NCI-H187 (cell line): ENCODE measurements around the gene ANO5.
"Not testable (repeated sequence)": the region's sequence is repeated elsewhere in the genome, so short reads cannot be mapped to it uniquely, and the experiment has no call there.

Experiments
- DNase-seq, 2 experiments: peaks; one replicate each; lab custom pipeline; 2025; lab: John Stamatoyannopoulos, UW

The ANO5 gene

DNA sequence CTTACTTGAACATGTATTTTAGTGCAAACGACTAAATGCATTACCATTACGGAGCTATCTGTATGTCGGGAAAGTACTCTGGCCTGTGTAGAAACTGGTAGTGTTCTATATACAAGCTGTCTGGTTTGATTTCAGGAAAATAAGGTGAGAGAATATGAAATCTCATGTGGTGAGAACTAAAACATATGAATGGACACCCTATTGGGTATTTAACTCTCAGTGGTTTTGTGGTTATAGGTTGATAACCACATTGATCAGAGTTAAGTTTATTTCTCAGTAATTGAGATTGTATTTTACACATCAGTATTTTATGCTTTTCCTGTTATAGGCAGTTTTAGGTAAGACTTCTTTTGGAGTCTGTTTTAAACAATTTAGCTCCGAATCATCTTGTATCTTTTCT, 10.4 kb downstream of the ANO5 start:
- no peak for DNase-seq

DNA sequence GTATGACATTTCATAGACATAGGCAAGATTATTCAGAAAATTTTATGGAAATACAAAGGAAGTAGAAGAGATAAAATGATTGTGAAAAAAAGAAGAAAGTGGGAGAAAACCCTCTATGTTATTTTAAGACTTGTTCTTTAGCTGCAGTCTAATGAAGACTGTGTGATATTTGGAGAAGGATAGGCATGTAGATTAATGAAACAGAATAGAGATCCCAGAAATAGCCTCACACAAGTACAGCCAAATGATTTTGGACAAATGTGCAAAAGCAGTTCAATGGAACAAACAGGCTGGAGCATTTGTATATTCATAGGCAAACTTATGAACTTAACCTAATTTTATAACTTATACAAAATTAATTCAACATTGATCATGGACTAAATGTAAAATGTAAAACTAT, 14.3 kb downstream of the ANO5 start:
- DNase-seq: no peak

GRCh38 chr11:22208151-22208858, 15.4 kb downstream of the ANO5 start:
- DNase-seq: no peak

DNA sequence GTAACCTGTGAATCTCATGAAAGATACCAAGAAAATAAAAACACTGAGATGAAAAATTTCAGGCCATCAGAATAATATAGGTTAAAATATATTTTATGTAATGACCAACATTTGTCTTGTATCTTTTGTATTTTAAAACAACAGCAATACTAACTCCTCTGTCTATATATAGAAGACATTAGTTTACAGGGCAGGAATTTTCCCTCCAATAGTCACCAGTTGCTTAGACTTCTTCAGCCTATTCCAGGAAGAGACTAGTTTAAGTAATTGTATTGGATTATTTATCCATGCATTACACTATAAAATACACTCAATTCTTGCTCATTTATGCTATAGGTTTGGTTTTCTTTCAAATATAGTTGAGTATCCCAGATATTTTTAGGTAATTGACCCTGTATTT, 24.1 kb downstream of the ANO5 start:
- no peak for DNase-seq

- DNase-seq: no peak
These were observed 28.3 kb downstream of the ANO5 start for GRCh38 chr11:22221143-22221542.

- DNase-seq: no peak
These were observed 32.3 kb downstream of the ANO5 start for GRCh38 chr11:22225190-22225589.

- DNase-seq: no peak
These were observed 41.9 kb downstream of the ANO5 start for GRCh38 chr11:22234743-22235142.

- no peak for DNase-seq
These were observed 52.2 kb downstream of the ANO5 start for GRCh38 chr11:22244986-22245592.

DNA sequence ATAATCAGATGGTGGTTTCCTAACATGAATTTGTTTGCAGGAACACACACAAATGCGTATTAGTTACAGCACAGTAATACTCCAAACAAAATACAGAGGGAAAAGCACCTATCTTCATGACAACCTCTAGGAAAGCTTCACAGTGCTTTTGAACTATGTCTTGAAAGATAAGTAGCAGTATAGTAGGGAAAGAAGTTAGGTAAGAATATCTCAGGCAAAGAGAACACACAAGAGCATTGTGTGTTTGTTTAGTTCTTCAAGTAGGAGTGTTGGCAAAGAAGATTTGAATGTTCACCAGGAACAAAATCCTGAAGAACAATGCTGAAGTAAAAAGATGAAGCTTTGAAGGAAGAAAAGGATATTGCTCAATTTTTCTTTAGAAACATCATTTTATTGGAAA, 54.1 kb downstream of the ANO5 start:
- DNase-seq: no peak

GRCh38 chr11:22249871-22250270, 57.0 kb downstream of the ANO5 start:
- DNase-seq: no peak

DNA sequence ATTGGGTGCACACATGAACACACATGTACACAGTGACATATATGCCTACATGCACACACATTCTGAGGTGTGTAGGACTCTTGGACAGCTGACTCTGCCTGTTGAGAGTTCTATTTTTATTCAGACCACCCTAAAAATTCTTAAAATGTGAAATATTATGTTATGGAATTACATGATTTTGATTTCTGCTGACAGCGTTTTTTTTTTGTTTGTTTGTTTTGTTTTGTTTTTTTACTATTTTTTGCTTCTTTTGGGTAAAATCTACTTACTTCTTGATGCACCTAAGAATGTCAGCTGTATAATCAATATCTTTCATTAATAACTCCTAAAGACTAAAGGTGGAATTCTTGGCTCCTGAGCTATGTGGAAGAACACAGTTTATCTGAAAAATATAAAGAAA, 64.0 kb downstream of the ANO5 start:
- DNase-seq: no peak

GRCh38 chr11:22263613-22264012, 70.7 kb downstream of the ANO5 start:
- DNase-seq: peak; percentile 22 to 85

DNA sequence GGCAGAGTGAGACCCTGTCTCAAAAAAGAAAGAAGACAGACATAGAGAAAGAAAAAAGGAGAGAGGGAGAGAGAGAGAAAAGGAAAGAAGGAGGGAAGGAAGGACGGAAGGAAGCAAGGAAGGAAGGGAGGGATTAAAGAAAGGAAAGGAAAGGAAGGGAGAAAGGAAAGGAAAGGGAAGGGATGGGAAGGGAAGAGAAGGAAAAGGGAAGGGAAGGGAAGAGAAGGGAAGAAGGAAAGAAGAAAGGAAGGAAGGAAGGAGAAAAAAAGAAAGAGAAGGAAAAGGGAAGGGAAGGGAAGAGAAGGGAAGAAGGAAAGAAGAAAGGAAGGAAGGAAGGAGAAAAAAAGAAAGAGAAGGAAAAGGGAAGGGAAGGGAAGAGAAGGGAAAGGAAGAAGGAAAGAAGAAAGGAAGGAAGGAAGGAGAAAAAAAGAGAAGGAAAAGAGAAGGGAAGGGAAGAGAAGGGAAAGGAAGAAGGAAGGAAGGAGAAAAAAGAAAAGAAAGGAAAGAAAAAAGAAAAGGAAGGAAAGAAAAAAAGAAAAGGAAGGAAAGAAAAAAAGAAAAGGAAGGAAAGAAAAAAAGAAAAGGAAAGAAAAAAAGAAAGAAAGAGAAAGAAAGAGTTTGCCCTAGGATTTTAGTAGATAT, 76.2 kb downstream of the ANO5 start:
- not testable (repeated sequence) for DNase-seq

DNA sequence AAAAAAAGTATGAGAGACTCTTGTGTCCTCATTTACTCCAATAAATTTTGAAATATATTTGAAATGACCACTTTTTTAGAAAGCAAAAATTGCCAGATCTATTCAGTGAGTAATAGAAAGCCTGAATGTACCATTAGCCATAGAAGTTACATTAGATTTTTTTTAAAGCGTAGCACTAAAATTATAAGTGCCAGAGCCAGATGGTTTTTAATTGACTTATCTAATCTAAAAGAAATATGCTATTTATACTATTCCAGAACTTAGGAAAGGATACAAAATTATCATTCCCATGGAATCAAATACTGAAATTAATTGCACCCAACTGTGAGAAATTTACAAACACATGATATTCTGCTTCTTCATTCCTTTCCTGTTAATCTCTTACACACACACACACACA, 80.9 kb downstream of the ANO5 start:
- no peak for DNase-seq

- DNase-seq: no peak
These were observed 82.7 kb downstream of the ANO5 start for GRCh38 chr11:22275600-22275999.

DNA sequence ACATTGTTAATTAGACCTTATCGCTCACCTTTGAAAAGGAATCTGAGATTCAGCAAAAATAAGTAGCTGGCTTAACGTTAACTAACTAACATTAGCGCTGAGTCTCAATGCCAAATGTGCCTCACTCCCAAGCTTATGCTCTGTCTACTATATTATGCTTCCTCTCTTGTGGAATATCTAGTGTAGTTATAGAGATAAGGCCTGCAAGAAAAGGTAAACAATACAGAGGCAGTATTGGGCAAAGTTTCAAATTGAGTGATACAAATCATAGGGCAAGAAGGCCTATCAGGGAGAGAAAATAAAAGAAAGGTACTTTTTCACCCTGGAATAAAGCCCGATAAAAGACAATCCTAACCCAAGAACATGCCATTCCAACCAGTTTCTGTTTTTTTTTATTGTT, 83.7 kb downstream of the ANO5 start:
- no peak for DNase-seq

GRCh38 chr11:22284991-22285390, 92.1 kb downstream of the ANO5 start:
- not testable (repeated sequence) for DNase-seq

GRCh38 chr11:22302368-22302767, 109.5 kb downstream of the ANO5 start:
- DNase-seq: no peak

- no peak for DNase-seq
These were observed 111.6 kb downstream of the ANO5 start for GRCh38 chr11:22304337-22304961.

DNA sequence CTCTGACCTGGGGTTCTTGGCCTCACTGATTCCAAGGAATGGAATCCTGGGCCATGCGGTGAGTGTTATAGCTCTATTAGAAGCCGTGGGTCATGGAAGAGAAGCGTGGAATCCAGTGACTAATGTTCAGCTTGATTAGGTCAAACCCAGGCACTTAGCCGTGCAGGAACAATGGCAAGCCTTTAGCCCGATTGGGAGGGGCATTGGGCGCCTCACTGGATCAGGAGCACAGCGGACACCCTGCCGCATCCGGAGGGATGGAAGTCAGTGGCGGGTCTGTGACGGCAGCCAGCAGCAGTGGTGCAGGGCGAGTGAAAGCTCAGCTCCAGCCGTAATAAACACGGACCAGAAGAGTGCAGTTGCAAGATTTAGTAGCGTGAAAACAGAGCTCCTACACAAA, 124.8 kb downstream of the ANO5 start:
- no peak for DNase-seq

GRCh38 chr11:22331771-22332170, 138.9 kb downstream of the ANO5 start:
- no peak for DNase-seq
